Liver (tissue), 3 donors: ENCODE measurements around the gene HCFC1R1.

Source experiments
- CTCF ChIP-seq: fragments of 150-350 bp; IDR thresholded peaks from 2 replicates; pipeline ENCODE4 v1.5.1; 2017; ENCODE audit warnings: improper control_type of control experiment, low read depth, low read length; ENCODE audit not compliant: missing input control
- RAD21 ChIP-seq, 2 donors: IDR thresholded peaks; 2 replicates each; pipeline ENCODE4 v1.6.1; 2016; ENCODE audit warnings: antibody characterized with exemption in 2 of 2, mild to moderate bottlenecking in 2 of 2
- REST ChIP-seq: IDR thresholded peaks from 2 replicates; pipeline ENCODE4 v1.6.1; 2016; ENCODE audit warnings: antibody characterized with exemption, mild to moderate bottlenecking
- ZBTB33 ChIP-seq: IDR thresholded peaks from 2 replicates; pipeline ENCODE4 v1.6.1; 2016; ENCODE audit warnings: antibody characterized with exemption
- donor health status: healthy.
- donor health status: healthy.

- TF ChIP-seq CTCF = no peak
- no peak for TF ChIP-seq ZBTB33
- TF ChIP-seq RAD21 (IDR thresholded peaks at IDR 0.05) = no peak
- TF ChIP-seq REST = no peak
Observed at GRCh38 chr16:2980227-2981176, 43.2 kb downstream of the HCFC1R1 start, which contains the start of gene PKMYT1.
